Lower leg skin (tissue), 4 donors: Measurements from ENCODE around the gene SPARC. TPM values are rescaled to one million over a fixed set of nuclear protein-coding genes. Genes with fewer than 3 reads are reported as not detected.

ENCODE experiments used
- DNase-seq, 2 donors: peaks; one replicate each; pipeline ENCODE4 v3.0.0-alpha.2; 2019; ENCODE audit warnings: low spot score in 2 of 2
- H3K4me3 ChIP-seq: fragments of 200-600 bp; sonication (generic); 2 replicates; pipeline ENCODE4 v1.5.1; 2017; ENCODE audit warnings: mild to moderate bottlenecking, low read depth; ENCODE audit not compliant: poor library complexity, severe bottlenecking
- CTCF ChIP-seq, 3 donors: fragments of 450-650 bp; IDR thresholded peaks; one replicate each; pipeline ENCODE4 v1.5.1; 2016; ENCODE audit warnings: antibody characterized with exemption in 3 of 3, mild to moderate bottlenecking in 3 of 3, moderate library complexity in 2 of 3
- POLR2A ChIP-seq, 2 donors: fragments of 450-650 bp; IDR thresholded peaks; one replicate each; pipeline ENCODE4 v1.6.1; 2016 to 2017; ENCODE audit warnings: antibody characterized with exemption in 2 of 2, mild to moderate bottlenecking in 1 of 2, moderate library complexity in 1 of 2
- WGBS, 2 donors: methylation state at CpG; one replicate each; pipeline ENCODE4 v1.1.5; 2018; 5-methylcytosine and 5-hydroxymethylcytosine counted together
- intact Hi-C: fragments of 100-400 bp; cut with DNase I; formaldehyde crosslinking; loops from one replicate; pipeline ENCODE4 v1.15.0; 2023; ENCODE audit warnings: low total_unique reads
- total RNA-seq, 4 donors: library from RNA; depleted of rRNA; stranded (reverse); fragments of >200 nt; gene quantifications; one replicate each; pipeline ENCODE4 v1.1.0, GENCODE V29; 2016

SPARC gene
- total RNA-seq, 4 donors from 2014 or later: 133 to 494 (median 213) TPM

GRCh38 chr5:151684690-151685361 is 1.9 kb downstream of the SPARC start:
- TF ChIP-seq CTCF (IDR thresholded peaks at IDR 0.05) (no peak), POLR2A (IDR thresholded peaks at IDR 0.05) (no peak)
- DNase-seq: peak; percentile 72 to 90
- intact Hi-C loops: no loop called here
- 10 to 11% methylated on average over 8 of the region's 8 CpGs for WGBS, 2 donors
- H3K4me3 ChIP-seq: peak overlapping the region; percentile 21

GRCh38 chr5:151683986-151684588 is 2.6 kb downstream of the SPARC start:
- H3K4me3 ChIP-seq: no peak overlapping the region
- TF ChIP-seq POLR2A (IDR thresholded peaks at IDR 0.05) (no peak), CTCF (IDR thresholded peaks at IDR 0.05) (no peak)
- 51 to 54% methylated on average over 2 of the region's 2 CpGs for WGBS, 2 donors
- intact Hi-C loops: no loop called here
- DNase-seq: no peak

- TF ChIP-seq CTCF (IDR thresholded peaks at IDR 0.05) (no peak), POLR2A (IDR thresholded peaks at IDR 0.05) (no peak)
- 28 to 35% methylated on average over 5 of the region's 5 CpGs for WGBS, 2 donors
- H3K4me3 ChIP-seq: no peak overlapping the region
- DNase-seq: no peak
- intact Hi-C loops: no loop called here
These were observed 3.3 kb downstream of the SPARC start for GRCh38 chr5:151683444-151683843.

DNA sequence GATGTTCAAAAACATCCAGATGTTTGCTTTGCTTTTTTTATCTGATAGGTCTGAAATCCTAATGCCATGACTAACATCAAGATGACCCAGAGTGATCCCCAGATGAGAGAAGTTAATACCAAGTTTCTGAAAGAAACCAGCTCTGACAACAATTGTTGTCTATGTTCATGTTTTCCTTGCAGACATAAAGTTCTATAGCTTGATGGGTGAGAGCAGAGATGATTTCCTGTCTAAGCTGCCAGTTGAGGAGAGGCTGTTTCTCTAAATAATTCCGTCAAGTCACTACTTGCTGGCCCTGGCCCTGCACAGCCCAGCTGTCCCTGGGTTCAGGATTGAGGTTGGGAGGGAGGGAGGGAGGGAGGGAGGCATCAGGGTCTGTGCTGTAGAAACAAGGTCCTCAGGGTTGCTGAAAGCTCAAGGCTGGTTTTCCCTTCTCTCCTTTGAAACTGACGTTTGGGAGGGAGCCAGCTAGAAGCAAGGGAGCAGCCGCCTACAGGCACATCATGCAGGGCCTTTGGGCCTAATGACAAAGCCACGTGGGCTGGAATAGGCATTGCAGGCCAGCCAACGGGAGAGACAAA is 3.9 kb downstream of the SPARC start:
- intact Hi-C loops: no loop called here
- no peak for DNase-seq
- 15 to 17% methylated on average over 5 of the region's 5 CpGs for WGBS, 2 donors
- TF ChIP-seq POLR2A (IDR thresholded peaks at IDR 0.05) (no peak), CTCF (IDR thresholded peaks at IDR 0.05) (no peak)
- H3K4me3 ChIP-seq: no peak overlapping the region

- no peak overlapping the region for H3K4me3 ChIP-seq
- intact Hi-C loops: no loop called here
- TF ChIP-seq POLR2A (IDR thresholded peaks at IDR 0.05): no peak
- TF ChIP-seq CTCF (IDR thresholded peaks at IDR 0.05): no peak
- no peak for DNase-seq
- WGBS, 2 donors: 33 to 45% methylated on average over 6 of the region's 6 CpGs
These were observed 4.5 kb downstream of the SPARC start for GRCh38 chr5:151682240-151682639.
